ENCODE measurements around the gene PRSS23. TPM values are rescaled to one million over a fixed set of nuclear protein-coding genes. Genes with fewer than 3 reads are reported as not detected.
A peak's percentile ranks its signal among the peaks of the same experiment; 100 is the strongest.

Gene PRSS23
- polyA plus RNA-seq, 3 donors = 88.1 to 98.8 (median 97.2) TPM

- no peak for DNase-seq
Measured at GRCh38 chr11:86785576-86785975, 14.8 kb upstream of the PRSS23 start.

GRCh38 chr11:86787018-86787536 is 13.3 kb upstream of the PRSS23 start:
- DNase-seq = no peak

- DNase-seq = no peak
Measured at GRCh38 chr11:86787656-86788055, 12.7 kb upstream of the PRSS23 start.

GRCh38 chr11:86790195-86790725 is 10.1 kb upstream of the PRSS23 start:
- no peak for DNase-seq

GRCh38 chr11:86790867-86791849 is 9.2 kb upstream of the PRSS23 start:
- no peak for DNase-seq

- no peak for DNase-seq
Measured at GRCh38 chr11:86792150-86792549, 8.2 kb upstream of the PRSS23 start.

- no peak for DNase-seq
Measured at GRCh38 chr11:86793307-86793706, 7.0 kb upstream of the PRSS23 start.

- no peak for DNase-seq
Measured at GRCh38 chr11:86795511-86795910, 4.8 kb upstream of the PRSS23 start.

- DNase-seq = no peak
Measured at GRCh38 chr11:86795949-86796348, 4.4 kb upstream of the PRSS23 start.

- no peak for DNase-seq
Measured at GRCh38 chr11:86797133-86797532, 3.2 kb upstream of the PRSS23 start.

- no peak for DNase-seq
Measured at GRCh38 chr11:86798988-86799387, 1.4 kb upstream of the PRSS23 start.

- no peak for DNase-seq
Measured at GRCh38 chr11:86799680-86800075, 664 bp upstream of the PRSS23 start.

- no peak for DNase-seq
Measured at GRCh38 chr11:86800960-86801272, 574 bp downstream of the PRSS23 start.

GRCh38 chr11:86801364-86801763 is 1.0 kb downstream of the PRSS23 start:
- DNase-seq = no peak

GRCh38 chr11:86802146-86802545 is 1.8 kb downstream of the PRSS23 start:
- DNase-seq = no peak

- DNase-seq = peak; percentile 33
Measured at GRCh38 chr11:86802601-86803051, 2.3 kb downstream of the PRSS23 start.

- no peak for DNase-seq
Measured at GRCh38 chr11:86803136-86804045, 3.0 kb downstream of the PRSS23 start.

GRCh38 chr11:86804951-86805350 is 4.6 kb downstream of the PRSS23 start:
- no peak for DNase-seq

- DNase-seq = no peak
Measured at GRCh38 chr11:86805873-86806310, 5.5 kb downstream of the PRSS23 start.

GRCh38 chr11:86806903-86807302 is 6.6 kb downstream of the PRSS23 start:
- no peak for DNase-seq

- DNase-seq = no peak
Measured at GRCh38 chr11:86807360-86807759, 7.0 kb downstream of the PRSS23 start.

GRCh38 chr11:86809561-86809960 is 9.2 kb downstream of the PRSS23 start:
- DNase-seq = no peak
